Tibial artery (tissue), 4 donors: ENCODE results near the gene BTN2A1.

Experiments
- DNase-seq, 2 donors: peaks; one replicate each; pipeline ENCODE4 v3.0.0-alpha.2; 2019
- H3K27ac ChIP-seq, 2 donors: fragments of 200-600 bp; sonication (generic) in 1 of 2; 1 replicate in 1 of 2; 2 replicates in 1 of 2; pipeline ENCODE4 v1.5.1; 2018 to 2019; ENCODE audit warnings: mild to moderate bottlenecking in 1 of 2
- H3K27me3 ChIP-seq, 2 donors: fragments of 200-600 bp; sonication (generic) in 1 of 2; one replicate each; pipeline versions ENCODE4 v1.5.1 to v1.6.0; 2016 to 2019
- H3K36me3 ChIP-seq, 3 donors: fragments of 200-600 bp; sonication (generic) in 2 of 3; one replicate each; pipeline ENCODE4 v1.5.1; 2016 to 2019; ENCODE audit warnings: mild to moderate bottlenecking in 2 of 3
- H3K4me1 ChIP-seq, 4 donors: fragments of 200-600 bp; sonication (generic) in 2 of 4; 1 replicate in 3 of 4; 2 replicates in 1 of 4; pipeline ENCODE4 v1.5.1; 2016 to 2019
- H3K4me3 ChIP-seq, 2 donors: fragments of 200-600 bp; sonication (generic) in 1 of 2; 1 replicate in 1 of 2; 2 replicates in 1 of 2; pipeline ENCODE4 v1.5.1; 2018 to 2019; ENCODE audit warnings: mild to moderate bottlenecking in 2 of 2
- H3K9me3 ChIP-seq, 3 donors: fragments of 200-600 bp; sonication (generic) in 1 of 3; one replicate each; pipeline ENCODE4 v1.5.1; 2016 to 2019
- intact Hi-C: fragments of 100-400 bp; cut with DNase I; formaldehyde crosslinking; loops from one replicate; pipeline ENCODE4 v1.15.0; 2023; ENCODE audit warnings: low total_unique reads
- TF ChIP-seq, protein P1 (sequence below), 2 experiments: fragments of 200-600 bp in 1 of 2; fragments of 450-650 bp in 1 of 2; IDR thresholded peaks; one replicate each; pipeline ENCODE4 v1.5.1; 2017 to 2019; ENCODE audit warnings: antibody characterized with exemption in 2 of 2, mild to moderate bottlenecking in 1 of 2, moderate library complexity in 1 of 2

BTN2A1 gene

DNA sequence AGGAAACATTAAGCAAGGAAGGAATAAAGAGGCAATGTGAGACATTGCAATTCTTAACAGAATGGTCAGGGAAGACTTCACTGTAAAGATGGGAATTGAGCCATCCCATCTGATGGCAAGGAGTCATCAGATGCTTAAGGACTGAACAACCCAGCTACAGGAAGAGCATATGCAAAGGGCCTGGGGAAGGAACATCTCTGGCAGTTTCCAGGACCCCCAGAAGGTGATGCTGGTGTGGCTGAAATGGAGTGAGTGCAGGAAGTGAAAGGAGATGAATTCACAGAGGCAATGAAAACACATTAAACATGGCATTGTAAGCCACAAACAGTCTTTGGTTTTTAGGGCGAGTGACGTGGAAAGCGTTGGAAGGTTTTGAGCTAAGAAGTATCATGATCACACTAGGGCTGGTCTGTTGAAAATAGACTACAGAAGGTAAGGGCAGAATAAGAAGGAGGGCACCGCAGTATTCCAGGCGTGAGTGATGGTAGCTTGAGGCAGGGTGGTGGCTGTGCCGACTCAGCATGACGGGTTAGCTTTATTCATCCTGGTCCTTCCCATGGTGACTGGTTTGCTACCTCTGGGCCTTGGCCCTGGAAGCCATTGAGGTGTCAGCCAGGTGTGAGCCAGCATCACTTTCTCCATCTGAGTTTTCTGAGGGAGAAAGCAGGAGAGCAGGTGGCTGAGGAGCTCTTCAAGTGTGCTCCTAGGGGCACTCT lies 6.8 kb downstream of the BTN2A1 start:
- TF ChIP-seq, protein P1, sequence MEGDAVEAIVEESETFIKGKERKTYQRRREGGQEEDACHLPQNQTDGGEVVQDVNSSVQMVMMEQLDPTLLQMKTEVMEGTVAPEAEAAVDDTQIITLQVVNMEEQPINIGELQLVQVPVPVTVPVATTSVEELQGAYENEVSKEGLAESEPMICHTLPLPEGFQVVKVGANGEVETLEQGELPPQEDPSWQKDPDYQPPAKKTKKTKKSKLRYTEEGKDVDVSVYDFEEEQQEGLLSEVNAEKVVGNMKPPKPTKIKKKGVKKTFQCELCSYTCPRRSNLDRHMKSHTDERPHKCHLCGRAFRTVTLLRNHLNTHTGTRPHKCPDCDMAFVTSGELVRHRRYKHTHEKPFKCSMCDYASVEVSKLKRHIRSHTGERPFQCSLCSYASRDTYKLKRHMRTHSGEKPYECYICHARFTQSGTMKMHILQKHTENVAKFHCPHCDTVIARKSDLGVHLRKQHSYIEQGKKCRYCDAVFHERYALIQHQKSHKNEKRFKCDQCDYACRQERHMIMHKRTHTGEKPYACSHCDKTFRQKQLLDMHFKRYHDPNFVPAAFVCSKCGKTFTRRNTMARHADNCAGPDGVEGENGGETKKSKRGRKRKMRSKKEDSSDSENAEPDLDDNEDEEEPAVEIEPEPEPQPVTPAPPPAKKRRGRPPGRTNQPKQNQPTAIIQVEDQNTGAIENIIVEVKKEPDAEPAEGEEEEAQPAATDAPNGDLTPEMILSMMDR (IDR thresholded peaks at IDR 0.05), result no peak
- H3K4me3 ChIP-seq, result no peak overlapping the region
- peaks cover 79 to 85% (median 82%) of the 10 kb centered on the region in 3 donors for H3K36me3 ChIP-seq
- no peak for DNase-seq
- intact Hi-C loops, result no loop called here
- H3K27ac ChIP-seq, result no peak overlapping the region
- H3K27me3 ChIP-seq, result no peaks in the 10 kb centered on the region
- H3K4me1 ChIP-seq, result peaks cover 0 to 36% (median 30%) of the 10 kb centered on the region in 4 donors
- no peaks in the 10 kb centered on the region for H3K9me3 ChIP-seq

DNA sequence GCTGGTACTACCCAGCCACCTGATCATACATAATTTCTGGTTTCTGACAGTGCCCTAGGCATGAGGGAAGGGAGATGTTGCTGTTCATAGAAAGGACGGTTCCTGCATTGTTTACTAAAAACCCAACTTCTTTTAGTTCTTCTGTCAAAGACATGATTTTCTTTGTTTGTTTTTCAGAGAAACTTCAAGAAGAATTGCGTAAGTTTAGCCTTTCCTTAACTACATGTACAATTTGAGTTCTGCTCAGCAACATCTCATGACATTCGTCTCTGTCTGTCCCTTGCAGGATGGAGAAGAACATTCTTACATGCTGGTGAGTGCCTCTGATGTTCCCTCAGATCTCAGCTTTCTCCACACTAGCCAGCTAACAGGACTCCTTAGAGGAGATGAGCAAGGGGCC lies 8.0 kb downstream of the BTN2A1 start:
- intact Hi-C loops, result no loop called here

DNA sequence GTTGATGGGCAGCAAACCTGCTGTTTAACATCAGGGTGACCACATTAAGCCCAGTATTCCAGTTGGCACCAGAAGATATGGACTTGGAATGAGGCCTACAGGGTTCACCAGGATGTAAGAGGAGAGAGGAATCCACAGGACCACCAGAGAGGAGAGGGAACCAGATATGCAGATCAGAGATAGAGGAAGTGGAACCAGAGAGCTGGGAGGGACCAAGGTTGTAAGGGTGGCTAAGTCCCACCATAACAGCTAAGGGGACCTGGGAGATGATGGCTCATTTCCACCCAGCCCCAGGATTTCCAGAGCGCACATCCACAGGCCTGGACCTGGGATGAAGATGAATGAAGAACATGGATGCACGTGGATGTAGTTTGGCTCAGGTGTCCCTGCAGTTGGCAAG lies 11.1 kb downstream of the BTN2A1 start:
- no peaks in the 10 kb centered on the region for H3K27me3 ChIP-seq
- no peaks in the 10 kb centered on the region for H3K9me3 ChIP-seq
- peaks cover 53 to 67% (median 59%) of the 10 kb centered on the region in 3 donors for H3K36me3 ChIP-seq
- no peaks in the 10 kb centered on the region for H3K4me1 ChIP-seq
- TF ChIP-seq, protein P1 (IDR thresholded peaks at IDR 0.05), result no peak
- no peak overlapping the region for H3K4me3 ChIP-seq
- no peak overlapping the region for H3K27ac ChIP-seq
- no peak for DNase-seq
- intact Hi-C loops, result no loop called here

More for the DNA sequence above, 8.0 kb downstream of the BTN2A1 start:
- H3K36me3 ChIP-seq, result peaks cover 68 to 84% (median 78%) of the 10 kb centered on the region in 3 donors
- no peak overlapping the region for H3K27ac ChIP-seq
- H3K9me3 ChIP-seq, result no peaks in the 10 kb centered on the region
- H3K4me1 ChIP-seq, result peaks cover 0 to 24% (median 18%) of the 10 kb centered on the region in 4 donors
- H3K4me3 ChIP-seq, result no peak overlapping the region
- no peaks in the 10 kb centered on the region for H3K27me3 ChIP-seq
- DNase-seq, result no peak
- TF ChIP-seq, protein P1 (IDR thresholded peaks at IDR 0.05), result no peak

DNA sequence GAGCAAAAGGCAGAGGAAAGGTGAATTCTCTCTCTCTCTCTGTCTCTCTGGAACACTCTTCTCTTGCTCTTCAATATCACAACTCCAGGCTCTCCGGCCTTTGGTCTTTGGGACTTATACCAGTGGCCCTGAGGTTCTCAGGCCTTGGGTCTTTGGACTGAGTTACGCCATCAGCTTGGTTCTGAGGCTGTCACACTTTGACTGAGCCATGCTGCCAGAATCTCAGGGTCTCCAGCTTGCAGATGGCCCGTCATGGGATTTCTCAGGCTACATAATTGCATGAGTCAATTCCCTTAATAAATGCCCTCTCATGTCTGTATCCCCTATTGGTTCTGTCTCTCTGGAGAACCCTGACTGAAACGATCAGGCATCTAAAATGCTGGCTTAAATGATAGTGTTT lies 12.9 kb downstream of the BTN2A1 start:
- Histone ChIP-seq H3K9me3 (no peaks in the 10 kb centered on the region), H3K36me3 (peaks cover 35 to 49% (median 41%) of the 10 kb centered on the region in 3 donors), H3K4me3 (no peak overlapping the region), H3K4me1 (peaks cover 0 to 12% (median 8%) of the 10 kb centered on the region in 4 donors), H3K27ac (no peak overlapping the region), H3K27me3 (no peaks in the 10 kb centered on the region)
- DNase-seq, result no peak
- intact Hi-C loops, result no loop called here
- TF ChIP-seq, protein P1 (IDR thresholded peaks at IDR 0.05), result no peak

DNA sequence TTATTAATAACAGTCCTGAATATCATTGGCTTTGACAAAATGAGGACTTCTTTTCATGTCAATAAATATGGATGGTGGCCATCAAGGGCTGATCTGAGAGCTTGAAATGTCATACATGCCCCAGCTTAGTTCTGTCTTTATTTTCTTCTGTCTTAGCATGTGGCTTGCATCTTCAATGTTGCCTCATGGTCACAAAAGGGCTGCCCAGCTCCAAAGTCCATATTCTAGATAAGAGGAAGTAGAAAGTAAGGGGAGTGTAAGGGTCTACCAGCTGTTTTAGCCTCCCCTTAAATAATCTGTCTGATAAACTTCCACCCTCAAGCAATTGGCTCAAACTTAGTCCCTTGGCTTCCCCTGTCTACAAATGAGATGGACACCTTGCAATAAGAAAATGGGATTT lies 14.2 kb downstream of the BTN2A1 start:
- H3K36me3 ChIP-seq, result peaks cover 22 to 36% (median 28%) of the 10 kb centered on the region in 3 donors
- H3K27ac ChIP-seq, result no peak overlapping the region
- TF ChIP-seq, protein P1 (IDR thresholded peaks at IDR 0.05), result no peak
- H3K4me3 ChIP-seq, result no peak overlapping the region
- intact Hi-C loops, result no loop called here
- peaks cover 0 to 23% (median 15%) of the 10 kb centered on the region in 4 donors for H3K4me1 ChIP-seq
- H3K9me3 ChIP-seq, result no peaks in the 10 kb centered on the region
- no peak for DNase-seq
- H3K27me3 ChIP-seq, result no peaks in the 10 kb centered on the region
